ENCODE data around the gene CEP95.
A peak's percentile ranks its signal among the peaks of the same experiment; 100 is the strongest.
"Not testable (repeated sequence)": the region's sequence is repeated elsewhere in the genome, so short reads cannot be mapped to it uniquely, and the experiment has no call there.

CEP95 gene

DNA sequence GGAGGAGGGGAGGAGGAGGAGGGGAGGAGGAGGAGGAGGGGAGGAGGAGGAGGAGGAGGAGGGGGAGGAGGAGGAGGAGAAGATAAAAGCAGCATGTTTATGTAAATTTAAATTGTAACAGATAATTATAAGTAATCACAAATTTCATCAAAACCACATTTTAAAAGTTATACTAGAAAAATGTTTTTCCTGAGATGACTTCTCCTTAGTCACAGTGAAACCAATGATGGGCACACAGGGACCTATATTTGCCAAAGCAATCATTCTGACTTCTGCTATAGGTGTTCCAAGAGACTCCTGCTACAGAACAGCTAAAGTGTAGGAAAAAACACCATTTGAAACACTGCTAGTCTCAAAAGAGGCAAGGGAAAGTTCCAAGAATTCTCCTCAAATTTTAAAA lies 66.4 kb downstream of the CEP95 start:
- H3K27ac ChIP-seq = peak overlapping the region; percentile 41
- TF ChIP-seq, protein P1, sequence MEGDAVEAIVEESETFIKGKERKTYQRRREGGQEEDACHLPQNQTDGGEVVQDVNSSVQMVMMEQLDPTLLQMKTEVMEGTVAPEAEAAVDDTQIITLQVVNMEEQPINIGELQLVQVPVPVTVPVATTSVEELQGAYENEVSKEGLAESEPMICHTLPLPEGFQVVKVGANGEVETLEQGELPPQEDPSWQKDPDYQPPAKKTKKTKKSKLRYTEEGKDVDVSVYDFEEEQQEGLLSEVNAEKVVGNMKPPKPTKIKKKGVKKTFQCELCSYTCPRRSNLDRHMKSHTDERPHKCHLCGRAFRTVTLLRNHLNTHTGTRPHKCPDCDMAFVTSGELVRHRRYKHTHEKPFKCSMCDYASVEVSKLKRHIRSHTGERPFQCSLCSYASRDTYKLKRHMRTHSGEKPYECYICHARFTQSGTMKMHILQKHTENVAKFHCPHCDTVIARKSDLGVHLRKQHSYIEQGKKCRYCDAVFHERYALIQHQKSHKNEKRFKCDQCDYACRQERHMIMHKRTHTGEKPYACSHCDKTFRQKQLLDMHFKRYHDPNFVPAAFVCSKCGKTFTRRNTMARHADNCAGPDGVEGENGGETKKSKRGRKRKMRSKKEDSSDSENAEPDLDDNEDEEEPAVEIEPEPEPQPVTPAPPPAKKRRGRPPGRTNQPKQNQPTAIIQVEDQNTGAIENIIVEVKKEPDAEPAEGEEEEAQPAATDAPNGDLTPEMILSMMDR (conservative IDR thresholded peaks at IDR 0.05) = no peak

DNA sequence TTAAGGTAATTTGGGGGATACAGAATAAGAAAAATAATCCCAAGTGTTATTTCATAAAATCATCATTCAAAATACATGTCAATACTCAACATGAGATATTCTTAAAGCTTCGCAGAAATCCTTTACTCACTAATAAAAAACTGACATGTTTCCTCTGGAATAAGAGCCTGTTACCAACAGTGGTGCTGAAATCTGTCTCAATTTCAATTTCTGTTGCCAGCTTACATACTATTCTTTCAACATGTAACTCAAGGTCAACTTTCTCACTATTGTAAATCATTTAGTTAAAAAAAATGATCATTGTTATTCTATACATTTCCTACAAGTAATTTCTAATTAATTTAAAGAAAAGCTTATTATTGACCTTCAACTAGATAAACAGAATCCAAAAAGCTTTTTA lies 67.9 kb downstream of the CEP95 start:
- no peak overlapping the region for H3K27ac ChIP-seq

DNA sequence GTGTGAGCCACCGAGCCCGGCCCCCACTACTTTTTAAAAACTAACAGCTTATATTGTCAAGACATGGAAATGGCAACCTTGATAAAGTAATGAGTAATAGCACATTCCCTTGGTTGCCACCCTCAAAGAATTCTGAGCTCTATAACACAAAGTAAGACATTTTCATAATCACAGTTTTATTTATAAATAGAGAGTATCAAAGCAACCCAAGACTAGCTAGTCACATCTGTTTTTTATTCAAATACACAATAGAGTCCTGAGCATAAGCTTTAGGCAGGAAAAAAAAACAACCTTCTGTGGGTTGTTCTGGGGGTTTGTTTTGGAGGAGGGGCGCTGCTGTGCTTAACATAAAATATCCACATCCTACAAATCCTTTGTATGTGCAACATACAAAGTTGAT lies 68.7 kb downstream of the CEP95 start:
- TF ChIP-seq, protein P1 (conservative IDR thresholded peaks at IDR 0.05) = no peak
- H3K27ac ChIP-seq = no peak overlapping the region

More for the DNA sequence above, 67.9 kb downstream of the CEP95 start:
- TF ChIP-seq, protein P1 (conservative IDR thresholded peaks at IDR 0.05) = no peak

DNA sequence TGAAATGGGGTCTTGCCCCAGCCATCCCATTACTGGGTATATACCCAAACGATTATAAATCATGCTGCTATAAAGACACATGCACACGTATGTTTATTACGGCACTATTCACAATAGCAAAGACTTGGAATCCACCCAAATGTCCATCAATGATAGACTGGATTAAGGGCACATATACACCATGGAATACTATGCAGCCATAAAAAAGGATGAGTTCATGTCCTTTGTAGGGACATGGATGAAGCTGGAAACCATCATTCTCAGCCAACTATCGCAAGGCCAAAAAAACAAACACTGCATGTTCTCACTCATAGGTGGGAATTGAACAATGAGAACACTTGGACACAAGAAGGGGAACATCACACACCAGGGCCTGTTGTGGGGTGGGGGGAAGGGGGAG lies 70.2 kb downstream of the CEP95 start:
- not testable (repeated sequence) for H3K27ac ChIP-seq

DNA sequence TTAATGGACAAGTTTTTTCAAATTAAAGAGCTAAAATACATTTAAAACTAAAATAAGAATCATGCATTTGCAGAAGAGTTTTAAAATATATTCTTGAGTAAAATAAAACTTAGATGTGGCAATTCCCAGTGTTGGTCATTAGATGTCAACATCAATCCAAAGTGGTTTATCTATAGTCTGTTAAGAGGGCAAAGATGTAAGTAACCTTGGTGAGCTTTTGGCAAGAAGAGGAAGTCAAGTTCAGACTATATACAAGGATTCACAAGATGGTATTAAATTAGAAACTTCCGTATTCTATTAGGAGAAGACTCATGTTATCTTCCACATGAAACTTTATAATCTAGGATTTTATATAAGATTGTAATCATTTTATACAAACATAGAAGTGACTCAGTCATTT lies 73.1 kb downstream of the CEP95 start:
- no peak overlapping the region for H3K27ac ChIP-seq
- TF ChIP-seq, protein P1 (conservative IDR thresholded peaks at IDR 0.05) = no peak

DNA sequence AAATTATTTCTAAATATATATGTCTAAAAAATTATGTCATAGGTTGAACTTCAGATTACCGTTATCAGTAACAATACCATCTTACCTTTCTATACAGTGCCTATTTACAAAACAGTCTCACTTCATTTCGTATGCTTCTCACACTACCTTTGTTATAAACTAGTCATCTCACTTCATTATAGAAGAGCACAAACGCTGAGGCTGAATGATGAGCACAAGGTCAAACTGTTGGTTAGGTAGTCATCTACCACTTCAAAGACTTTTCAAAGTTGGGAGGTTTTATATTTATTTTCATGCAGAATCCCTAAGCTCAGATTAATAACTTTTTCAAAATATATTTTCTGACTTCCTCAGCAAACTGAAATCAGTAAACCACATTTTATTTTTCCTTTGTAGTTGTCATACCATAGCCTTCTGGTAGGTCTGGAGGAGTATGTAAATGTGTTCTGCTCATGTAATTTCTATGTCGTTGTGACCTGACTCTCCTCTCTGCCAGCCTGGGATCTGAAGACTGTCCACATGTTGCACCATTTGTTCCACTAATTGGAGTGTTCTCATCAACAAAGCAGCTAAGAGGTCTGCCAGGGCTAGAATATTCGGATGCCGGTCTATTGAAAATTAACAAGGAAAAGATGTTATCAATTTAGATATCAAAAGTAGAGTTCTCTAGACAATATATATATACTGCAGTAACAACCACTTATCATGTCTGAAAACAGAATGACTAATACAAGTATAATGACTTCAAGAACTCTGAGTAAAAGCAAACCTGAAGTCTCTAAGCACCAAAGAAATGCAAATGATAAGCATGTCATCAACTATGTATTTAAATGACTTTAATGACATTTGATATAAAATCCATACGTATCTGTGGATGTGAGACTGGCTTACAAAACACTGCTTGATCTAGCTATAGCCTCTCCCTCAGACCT lies 73.9 kb downstream of the CEP95 start:
- H3K27ac ChIP-seq = no peak overlapping the region

DNA sequence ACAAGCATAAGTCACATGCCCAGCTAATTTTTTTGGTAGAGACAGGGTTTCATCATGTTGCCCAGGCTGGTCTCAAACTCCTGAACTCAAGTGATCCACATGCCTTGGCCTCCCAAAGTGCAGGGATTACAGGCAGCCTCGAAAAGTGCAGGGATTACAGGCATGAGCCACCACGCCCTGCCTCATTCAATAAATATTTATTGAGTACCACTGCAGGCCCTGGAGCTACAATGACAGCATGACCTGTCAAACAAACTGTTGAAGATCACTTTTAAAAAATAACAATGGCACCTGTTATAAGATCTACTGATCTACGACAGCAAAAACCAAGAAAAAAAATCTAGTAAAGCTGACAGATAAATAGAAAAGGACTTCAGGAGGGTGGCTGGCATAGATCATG lies 76.3 kb downstream of the CEP95 start:
- H3K27ac ChIP-seq = no peak overlapping the region
- TF ChIP-seq, protein P1 (conservative IDR thresholded peaks at IDR 0.05) = no peak

More for the DNA sequence above, 73.9 kb downstream of the CEP95 start:
- TF ChIP-seq, protein P1 (conservative IDR thresholded peaks at IDR 0.05) = no peak

DNA sequence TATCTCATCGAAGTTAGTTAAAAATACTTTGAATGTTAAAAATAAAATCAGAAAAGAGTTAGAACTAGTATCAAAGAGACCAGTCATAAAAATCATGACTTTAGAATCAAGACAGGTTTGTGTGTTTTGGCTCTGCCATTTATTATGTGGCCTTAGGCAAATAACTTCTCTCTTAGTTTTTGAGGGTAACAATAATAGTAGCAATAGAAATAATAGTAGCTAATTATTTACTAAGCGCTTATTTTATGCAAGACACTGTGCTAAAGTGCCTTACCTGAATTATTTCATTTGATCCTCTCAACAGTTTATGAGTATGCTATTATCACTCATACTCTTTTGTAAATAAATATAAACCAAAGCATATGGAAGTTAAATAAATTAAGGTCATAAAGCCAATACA lies 78.4 kb downstream of the CEP95 start:
- TF ChIP-seq, protein P1 (conservative IDR thresholded peaks at IDR 0.05) = no peak

More for the DNA sequence above, 78.4 kb downstream of the CEP95 start:
- no peak overlapping the region for H3K27ac ChIP-seq
